Endothelial cell (in vitro differentiated cells): ENCODE data around the gene PARD6G. TPM values are rescaled to one million over a fixed set of nuclear protein-coding genes. Genes with fewer than 3 reads are reported as not detected.

Experiments
- DNase-seq: peaks from one replicate; pipeline ENCODE4 v3.0.0; 2021; ENCODE audit warnings: low spot score
- H3K27ac Mint-ChIP-seq: one replicate; pipeline ENCODE4 v1.8.0; 2021; ENCODE audit warnings: mixed read lengths, inconsistent platforms; ENCODE audit not compliant: unreplicated experiment
- H3K27me3 Mint-ChIP-seq: one replicate; pipeline ENCODE4 v1.8.0; 2021; ENCODE audit warnings: mild to moderate bottlenecking, moderate library complexity, mixed read lengths, inconsistent platforms; ENCODE audit not compliant: unreplicated experiment
- H3K36me3 Mint-ChIP-seq: one replicate; pipeline ENCODE4 v1.8.0; 2021; ENCODE audit warnings: mild to moderate bottlenecking, low read depth, mixed read lengths, inconsistent platforms; ENCODE audit not compliant: unreplicated experiment
- H3K4me1 Mint-ChIP-seq: one replicate; pipeline ENCODE4 v1.8.0; 2021; ENCODE audit warnings: mild to moderate bottlenecking, mixed read lengths, inconsistent platforms; ENCODE audit not compliant: unreplicated experiment
- H3K4me3 Mint-ChIP-seq: one replicate; pipeline ENCODE4 v1.8.0; 2021; ENCODE audit warnings: mild to moderate bottlenecking, mixed read lengths, inconsistent platforms; ENCODE audit not compliant: unreplicated experiment
- H3K9me3 Mint-ChIP-seq: one replicate; pipeline ENCODE4 v1.8.0; 2021; ENCODE audit warnings: mixed read lengths, inconsistent platforms; ENCODE audit not compliant: unreplicated experiment
- CTCF ChIP-seq: fragments of 200-600 bp; sonication (generic); IDR thresholded peaks from one replicate; pipeline ENCODE4 v1.5.0; 2021; ENCODE audit warnings: antibody characterized with exemption; ENCODE audit not compliant: unreplicated experiment
- total RNA-seq: library from RNA; stranded (reverse); fragmentation: NEBNext Ultra II Directional; extraction: Animal tissue kit (Norgen Biotek cat#: 25700); gene quantifications from one replicate; pipeline ENCODE4 v1.2.1, GENCODE V29; 2021; ENCODE audit not compliant: unreplicated experiment

Gene PARD6G
- total RNA-seq, 1 donor from 2014 or later = 10.4 TPM

- Mint-ChIP-seq H3K4me3 (no peak overlapping the region), H3K4me1 (peaks cover 8% of the 10 kb centered on the region), H3K36me3 (peaks cover 4% of the 10 kb centered on the region), H3K27ac (no peak overlapping the region), H3K27me3 (no peaks in the 10 kb centered on the region), H3K9me3 (no peaks in the 10 kb centered on the region)
- DNase-seq = no peak
- no peak for TF ChIP-seq CTCF
Observed at GRCh38 chr18:80124131-80124530, 123.2 kb downstream of the PARD6G start.

- Mint-ChIP-seq H3K4me3 (peak overlapping the region; percentile 7), H3K9me3 (no peaks in the 10 kb centered on the region), H3K4me1 (peaks cover 8% of the 10 kb centered on the region), H3K27ac (peak overlapping the region; percentile 14), H3K36me3 (peaks cover 8% of the 10 kb centered on the region), H3K27me3 (no peaks in the 10 kb centered on the region)
- no peak for DNase-seq
- no peak for TF ChIP-seq CTCF
Observed at GRCh38 chr18:80120932-80121331, 126.4 kb downstream of the PARD6G start.

GRCh38 chr18:80119111-80119510 lies 128.2 kb downstream of the PARD6G start:
- Mint-ChIP-seq H3K27ac (no peak overlapping the region), H3K9me3 (no peaks in the 10 kb centered on the region), H3K27me3 (no peaks in the 10 kb centered on the region), H3K4me3 (no peak overlapping the region), H3K36me3 (peaks cover 8% of the 10 kb centered on the region), H3K4me1 (peaks cover 8% of the 10 kb centered on the region)
- DNase-seq = no peak
- TF ChIP-seq CTCF = no peak

- H3K4me1 Mint-ChIP-seq = peaks cover 7% of the 10 kb centered on the region
- H3K27ac Mint-ChIP-seq = no peak overlapping the region
- no peaks in the 10 kb centered on the region for H3K9me3 Mint-ChIP-seq
- H3K4me3 Mint-ChIP-seq = no peak overlapping the region
- TF ChIP-seq CTCF = no peak
- DNase-seq = no peak
- H3K27me3 Mint-ChIP-seq = no peaks in the 10 kb centered on the region
- H3K36me3 Mint-ChIP-seq = peaks cover 8% of the 10 kb centered on the region
Observed at GRCh38 chr18:80115035-80115434, 132.3 kb downstream of the PARD6G start.

- no peak overlapping the region for H3K27ac Mint-ChIP-seq
- H3K9me3 Mint-ChIP-seq = no peaks in the 10 kb centered on the region
- no peak overlapping the region for H3K4me3 Mint-ChIP-seq
- DNase-seq = no peak
- peaks cover 4% of the 10 kb centered on the region for H3K36me3 Mint-ChIP-seq
- H3K4me1 Mint-ChIP-seq = peaks cover 7% of the 10 kb centered on the region
- H3K27me3 Mint-ChIP-seq = peaks cover 8% of the 10 kb centered on the region
- no peak for TF ChIP-seq CTCF
Observed at GRCh38 chr18:80112624-80113248, 134.6 kb downstream of the PARD6G start.
